Omental fat pad (tissue), 4 donors: Measurements from ENCODE around the gene C1orf210. TPM values are rescaled to one million over a fixed set of nuclear protein-coding genes. Genes with fewer than 3 reads are reported as not detected.

Experiments
- ATAC-seq: fragments of 150-250 bp; one replicate; pipeline ENCODE4 v1.9.1; 2016; ENCODE audit warnings: mild to moderate bottlenecking, moderate library complexity; ENCODE audit not compliant: low FRiP score
- DNase-seq: peaks from one replicate; pipeline ENCODE4 v3.0.0-alpha.2; 2019; ENCODE audit warnings: low spot score
- total RNA-seq, 4 donors: library from RNA; depleted of rRNA; stranded (reverse); fragments of >200 nt; gene quantifications; one replicate each; pipeline ENCODE4 v1.1.0, GENCODE V29; 2016
- TF ChIP-seq, protein P1 (sequence below), 3 donors: fragments of 450-650 bp; IDR thresholded peaks; one replicate each; pipeline ENCODE4 v1.5.1; 2016 to 2017; ENCODE audit warnings: antibody characterized with exemption in 3 of 3, mild to moderate bottlenecking in 3 of 3, moderate library complexity in 2 of 3

The C1orf210 gene
- total RNA-seq, 4 donors from 2014 or later, result not detected

DNA sequence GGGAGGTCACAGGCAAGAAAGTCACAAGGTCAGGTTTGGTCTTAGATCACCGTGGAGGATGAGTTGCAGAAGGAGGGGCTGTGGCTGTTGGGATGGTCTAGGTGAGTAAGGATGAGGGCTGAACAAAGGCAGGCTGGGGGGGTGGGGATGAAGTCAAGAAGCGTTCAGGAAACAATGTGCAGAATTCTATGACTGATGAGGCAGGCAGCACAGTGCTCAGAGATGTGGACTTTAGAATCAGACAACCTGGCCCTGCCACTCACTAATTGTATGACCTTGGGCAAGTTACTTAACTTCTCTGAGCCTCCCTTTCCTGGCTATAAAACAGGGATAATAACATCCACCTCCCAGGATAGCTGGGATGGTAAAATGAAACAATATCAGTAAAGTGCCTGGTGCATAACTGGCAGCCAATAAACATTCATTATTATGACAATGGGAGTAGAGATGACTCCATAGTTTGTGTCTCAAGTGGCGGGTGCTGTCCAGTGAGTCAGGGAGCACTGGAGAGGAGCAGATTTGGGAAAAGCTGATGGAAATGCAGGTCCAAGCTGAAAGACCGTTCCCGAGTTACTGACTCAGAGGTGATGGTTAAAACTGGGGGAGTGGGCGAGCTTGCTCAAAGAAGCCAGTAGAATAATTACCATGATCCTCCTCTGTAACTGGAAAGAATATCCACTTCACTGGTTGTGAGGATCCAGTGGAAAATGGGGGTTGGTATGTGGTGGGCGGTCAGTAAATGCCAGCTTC, 17.5 kb upstream of the C1orf210 start:
- TF ChIP-seq, protein P1, sequence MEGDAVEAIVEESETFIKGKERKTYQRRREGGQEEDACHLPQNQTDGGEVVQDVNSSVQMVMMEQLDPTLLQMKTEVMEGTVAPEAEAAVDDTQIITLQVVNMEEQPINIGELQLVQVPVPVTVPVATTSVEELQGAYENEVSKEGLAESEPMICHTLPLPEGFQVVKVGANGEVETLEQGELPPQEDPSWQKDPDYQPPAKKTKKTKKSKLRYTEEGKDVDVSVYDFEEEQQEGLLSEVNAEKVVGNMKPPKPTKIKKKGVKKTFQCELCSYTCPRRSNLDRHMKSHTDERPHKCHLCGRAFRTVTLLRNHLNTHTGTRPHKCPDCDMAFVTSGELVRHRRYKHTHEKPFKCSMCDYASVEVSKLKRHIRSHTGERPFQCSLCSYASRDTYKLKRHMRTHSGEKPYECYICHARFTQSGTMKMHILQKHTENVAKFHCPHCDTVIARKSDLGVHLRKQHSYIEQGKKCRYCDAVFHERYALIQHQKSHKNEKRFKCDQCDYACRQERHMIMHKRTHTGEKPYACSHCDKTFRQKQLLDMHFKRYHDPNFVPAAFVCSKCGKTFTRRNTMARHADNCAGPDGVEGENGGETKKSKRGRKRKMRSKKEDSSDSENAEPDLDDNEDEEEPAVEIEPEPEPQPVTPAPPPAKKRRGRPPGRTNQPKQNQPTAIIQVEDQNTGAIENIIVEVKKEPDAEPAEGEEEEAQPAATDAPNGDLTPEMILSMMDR (IDR thresholded peaks at IDR 0.05), result no peak
- no peak for DNase-seq
- peak; percentile 30 for ATAC-seq

DNA sequence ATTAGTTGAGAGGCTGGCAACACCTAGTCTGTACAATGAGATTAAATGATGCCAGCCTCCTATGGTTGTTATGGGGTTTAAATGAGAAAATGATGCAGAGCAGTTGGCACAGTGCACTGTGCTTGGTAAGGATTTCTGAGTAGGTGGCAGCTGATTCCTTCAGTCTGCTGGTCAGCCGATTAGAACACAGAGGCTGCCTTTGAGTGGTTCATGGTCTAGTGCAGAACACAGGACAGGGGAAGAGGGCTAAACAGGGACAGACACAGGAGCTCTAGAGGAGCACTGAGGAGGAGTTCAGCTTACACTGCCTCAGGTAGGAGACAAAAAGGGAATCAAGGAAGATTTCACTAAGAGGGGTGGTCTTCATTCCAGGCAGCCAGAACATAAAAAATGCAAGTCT, 16.8 kb upstream of the C1orf210 start:
- no peak for ATAC-seq

DNA sequence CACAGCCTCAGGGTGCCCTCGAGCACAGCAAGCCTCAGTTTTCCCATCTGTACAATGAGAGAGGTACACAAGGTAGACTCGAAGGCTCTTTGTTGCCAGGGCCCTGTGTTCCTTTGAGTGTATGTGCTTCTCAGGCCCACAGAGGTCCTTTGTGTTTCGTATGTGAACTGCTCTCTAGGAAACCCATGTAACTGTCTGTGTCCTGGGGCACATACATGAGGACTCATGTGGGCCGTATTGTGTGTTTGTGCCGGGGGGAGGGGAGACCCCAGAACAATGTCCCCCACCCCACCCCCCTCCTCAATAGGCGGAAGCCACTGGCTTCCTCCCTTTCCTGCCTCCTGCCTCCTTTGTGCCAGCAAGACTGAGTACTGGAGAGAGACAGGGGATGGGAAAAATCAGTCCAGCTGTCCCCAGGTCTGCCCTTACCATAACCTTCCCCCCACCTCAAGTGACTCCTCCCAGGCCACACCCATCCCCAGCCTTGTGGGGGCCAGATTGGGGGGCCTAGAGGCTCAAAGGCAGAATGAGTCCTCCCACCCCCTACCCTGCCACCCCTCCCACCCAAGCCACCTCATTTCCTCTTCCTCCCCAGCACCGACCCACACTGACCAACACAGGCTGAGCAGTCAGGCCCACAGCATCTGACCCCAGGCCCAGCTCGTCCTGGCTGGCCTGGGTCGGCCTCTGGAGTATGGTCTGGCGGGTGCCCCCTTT, 15.2 kb upstream of the C1orf210 start, which contains the start of gene TIE1:
Gene TIE1 (plus strand): TSS at position 605 of the 717 bp plus-strand sequence. CDS start 90 bp downstream, at position 695.
- TF ChIP-seq, protein P1 (IDR thresholded peaks at IDR 0.05), result no peak

More for the DNA sequence above, 16.8 kb upstream of the C1orf210 start:
- no peak for DNase-seq
- TF ChIP-seq, protein P1 (IDR thresholded peaks at IDR 0.05), result no peak

DNA sequence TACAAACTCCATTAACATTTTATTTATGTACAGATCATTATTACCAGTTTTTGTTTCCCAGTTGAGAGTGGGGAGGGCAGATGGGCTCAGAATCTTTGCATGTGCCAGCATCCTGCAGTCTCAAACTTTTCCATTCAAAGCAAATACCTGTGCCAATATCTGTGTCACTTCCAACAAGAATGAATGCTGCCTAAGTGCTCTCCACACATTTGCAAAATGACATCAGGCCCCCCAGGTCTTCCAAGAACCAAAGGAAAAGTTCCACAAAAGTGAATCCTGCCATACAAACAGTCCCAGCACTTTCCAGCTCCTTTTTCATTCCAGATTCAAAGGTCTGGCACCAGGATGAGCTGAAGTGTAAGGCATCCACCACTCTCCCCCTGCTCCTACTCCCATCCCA, 13.7 kb upstream of the C1orf210 start:
- ATAC-seq (no peak), DNase-seq (no peak)
- TF ChIP-seq, protein P1 (IDR thresholded peaks at IDR 0.05), result no peak

More for the DNA sequence above, 15.2 kb upstream of the C1orf210 start, which contains the start of gene TIE1:
- ATAC-seq (peak; percentile 49), DNase-seq (no peak)

DNA sequence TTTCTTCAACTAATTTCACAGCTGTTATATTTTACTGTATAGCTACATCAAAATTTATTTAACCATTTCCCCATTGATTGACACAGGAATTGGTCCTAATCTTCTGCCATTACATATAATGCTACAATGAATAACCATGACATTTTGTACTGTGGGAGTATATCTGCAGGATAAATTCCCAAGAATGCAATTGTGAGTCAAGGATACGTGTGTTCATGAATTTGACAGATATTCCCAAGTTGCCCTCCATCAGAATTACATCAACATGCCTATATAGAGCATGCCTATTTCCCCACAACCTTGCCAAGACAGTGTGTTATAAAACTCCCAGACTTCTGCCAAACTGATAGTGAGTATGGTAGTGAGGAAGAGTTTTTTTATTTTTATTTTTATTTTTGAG, 12.7 kb upstream of the C1orf210 start:
- TF ChIP-seq, protein P1 (IDR thresholded peaks at IDR 0.05), result no peak
- no peak for ATAC-seq
- no peak for DNase-seq

DNA sequence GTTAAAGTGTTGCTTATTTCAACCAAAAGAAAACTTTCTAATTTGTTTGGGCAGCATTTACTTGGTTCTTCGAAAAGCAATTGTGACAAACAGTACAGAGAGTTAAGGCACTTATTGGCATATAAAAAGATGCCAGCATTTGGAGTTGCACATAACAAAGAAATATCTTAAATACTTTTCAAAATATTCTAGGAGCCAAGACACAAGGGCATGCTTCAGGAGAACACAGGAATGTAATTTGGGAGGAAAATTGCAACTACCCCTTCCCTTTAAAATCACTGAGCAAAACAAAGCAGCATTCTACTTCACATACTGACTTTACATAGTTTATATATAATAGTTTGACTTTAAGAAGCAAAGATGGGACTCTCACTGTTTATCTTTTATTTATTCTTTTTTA, 10.8 kb upstream of the C1orf210 start:
- no peak for ATAC-seq
- TF ChIP-seq, protein P1 (IDR thresholded peaks at IDR 0.05), result no peak
- no peak for DNase-seq
